NCI-H2171 treated with DMSO at 0.1 percent for 48 hours (cell line): ENCODE measurements around the gene TMEM69.
"Not testable (repeated sequence)": the region's sequence is repeated elsewhere in the genome, so short reads cannot be mapped to it uniquely, and the experiment has no call there.

Source experiments
- DNase-seq: peaks from one replicate; lab custom pipeline; 2025; lab: John Stamatoyannopoulos, UW

Gene TMEM69, protein sequence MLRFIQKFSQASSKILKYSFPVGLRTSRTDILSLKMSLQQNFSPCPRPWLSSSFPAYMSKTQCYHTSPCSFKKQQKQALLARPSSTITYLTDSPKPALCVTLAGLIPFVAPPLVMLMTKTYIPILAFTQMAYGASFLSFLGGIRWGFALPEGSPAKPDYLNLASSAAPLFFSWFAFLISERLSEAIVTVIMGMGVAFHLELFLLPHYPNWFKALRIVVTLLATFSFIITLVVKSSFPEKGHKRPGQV

DNA sequence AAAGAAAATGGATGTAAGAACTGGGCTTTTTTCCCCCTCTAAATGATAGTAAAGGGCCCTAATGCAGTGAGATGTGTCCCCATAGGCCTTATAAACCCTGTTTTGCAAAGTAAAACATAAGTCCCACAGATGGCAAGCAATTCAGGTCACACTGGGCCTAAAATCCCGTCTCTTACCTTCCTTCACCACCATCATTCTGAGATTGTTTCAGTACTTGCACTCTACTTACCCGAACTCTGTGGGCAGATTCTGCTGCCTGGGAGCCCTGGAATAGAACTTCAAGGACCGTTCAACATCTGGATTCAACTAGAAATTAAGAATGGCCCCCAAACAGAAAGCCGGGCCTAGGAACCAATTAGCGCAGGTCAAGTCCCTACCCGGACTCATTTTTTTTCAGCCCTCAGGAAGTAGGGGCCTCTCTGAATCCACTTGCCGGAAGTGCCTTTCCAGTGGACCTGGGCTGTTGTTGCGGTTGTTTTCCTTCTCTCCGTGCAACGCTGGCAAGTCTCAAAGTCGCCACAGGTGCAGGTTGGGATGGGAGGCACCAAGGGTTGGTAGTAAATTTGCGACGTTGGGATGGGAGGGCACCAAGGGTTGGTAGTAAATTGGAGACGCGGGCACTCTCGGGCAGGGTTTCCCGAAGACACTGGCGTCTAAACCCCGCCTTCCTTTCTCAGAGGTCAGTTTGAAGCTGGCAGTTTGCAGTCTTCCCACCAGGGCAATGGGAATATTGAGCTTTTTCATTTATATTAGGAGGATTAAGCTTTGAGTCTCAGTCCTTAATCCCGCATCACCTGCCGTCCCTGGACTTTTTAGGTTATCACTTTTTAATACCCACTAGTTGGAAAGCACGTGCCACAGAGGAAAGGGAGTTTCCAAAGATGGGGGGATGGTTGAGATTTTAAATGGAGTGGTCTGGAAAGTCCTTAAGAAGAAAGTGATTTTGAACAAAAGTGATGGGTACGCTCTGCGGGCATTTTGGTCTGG is at the start of gene TMEM69:
Gene TMEM69, plus strand, starts transcription at position 428 of the 987 bp plus-strand sequence. CDS start 2,888 bp downstream, outside the sequence.
- DNase-seq: peak; percentile 92

DNA sequence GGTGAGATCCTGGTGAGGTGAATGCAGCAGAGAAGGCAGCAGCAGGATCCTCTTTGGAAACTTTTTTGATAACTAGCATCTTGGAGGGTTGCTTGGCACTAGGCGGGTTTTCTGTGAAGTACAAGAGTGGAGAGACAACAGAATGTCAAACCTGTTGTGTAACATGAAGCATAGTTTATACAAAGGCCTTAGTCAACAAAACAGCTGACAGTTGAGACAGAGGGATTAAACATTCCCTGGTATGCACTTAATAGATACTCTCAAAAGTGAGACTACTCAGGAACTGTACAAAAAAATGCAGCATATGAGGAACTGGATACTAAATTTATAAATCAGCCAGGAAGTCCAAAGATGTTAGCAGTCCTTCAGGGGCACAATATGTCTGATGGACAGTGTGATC is 47.7 kb upstream of the TMEM69 start:
- no peak for DNase-seq

DNA sequence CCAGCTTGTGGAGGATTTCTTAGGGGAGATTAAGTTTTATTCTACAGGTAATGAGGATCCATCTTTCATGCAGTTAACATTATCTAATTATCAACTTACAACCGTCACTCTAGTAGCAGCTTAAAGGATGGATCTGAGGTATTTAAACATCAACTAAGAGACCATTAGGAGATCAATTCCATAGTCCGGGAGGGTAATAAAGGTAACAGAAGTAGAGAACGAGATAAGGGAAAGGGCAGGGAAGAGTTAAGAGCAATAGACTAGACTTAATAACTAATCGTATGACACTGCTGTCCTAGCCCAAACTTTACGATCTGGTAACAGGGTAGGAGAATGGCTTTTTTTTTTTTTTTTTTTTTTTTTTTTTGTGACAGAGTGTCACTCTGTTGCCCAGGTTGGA is 44.7 kb upstream of the TMEM69 start:
- DNase-seq: no peak

DNA sequence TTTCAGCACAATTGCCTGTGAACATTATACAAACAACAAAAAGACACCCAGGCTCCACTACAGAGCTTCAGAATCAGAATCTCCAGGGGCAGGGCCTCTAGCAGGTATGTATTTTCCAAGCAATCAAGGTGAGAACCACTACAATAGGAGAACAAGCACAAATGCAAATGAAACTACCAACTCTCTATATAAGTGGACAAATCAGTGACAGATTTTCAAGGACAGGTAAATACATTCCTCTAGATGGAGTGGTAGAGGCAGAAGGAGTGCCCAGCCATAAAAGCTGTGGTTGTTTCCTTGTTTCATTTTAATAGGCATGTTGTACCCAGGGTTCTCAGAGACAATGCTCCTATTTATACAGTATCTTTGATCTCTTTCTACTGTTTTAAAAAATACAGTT is 44.0 kb upstream of the TMEM69 start:
- no peak for DNase-seq

DNA sequence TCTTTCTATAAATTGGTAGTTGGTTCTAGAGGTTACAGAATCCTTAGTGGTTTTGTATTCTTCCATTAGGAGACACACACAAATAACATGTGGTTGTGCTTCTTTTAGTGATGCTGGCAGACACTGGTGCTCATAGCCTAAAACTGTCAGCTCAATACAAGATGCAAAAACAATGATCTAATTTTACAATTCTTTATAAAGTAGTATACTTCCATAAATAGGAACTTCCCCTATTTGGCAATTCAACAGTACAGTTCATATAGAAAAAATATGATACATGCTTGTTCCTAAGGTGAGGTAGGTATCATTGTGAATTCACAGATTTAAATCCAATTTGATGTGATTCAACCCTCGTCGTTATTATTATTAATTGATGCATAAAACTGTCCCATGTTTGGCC is 43.3 kb upstream of the TMEM69 start:
- DNase-seq: no peak

DNA sequence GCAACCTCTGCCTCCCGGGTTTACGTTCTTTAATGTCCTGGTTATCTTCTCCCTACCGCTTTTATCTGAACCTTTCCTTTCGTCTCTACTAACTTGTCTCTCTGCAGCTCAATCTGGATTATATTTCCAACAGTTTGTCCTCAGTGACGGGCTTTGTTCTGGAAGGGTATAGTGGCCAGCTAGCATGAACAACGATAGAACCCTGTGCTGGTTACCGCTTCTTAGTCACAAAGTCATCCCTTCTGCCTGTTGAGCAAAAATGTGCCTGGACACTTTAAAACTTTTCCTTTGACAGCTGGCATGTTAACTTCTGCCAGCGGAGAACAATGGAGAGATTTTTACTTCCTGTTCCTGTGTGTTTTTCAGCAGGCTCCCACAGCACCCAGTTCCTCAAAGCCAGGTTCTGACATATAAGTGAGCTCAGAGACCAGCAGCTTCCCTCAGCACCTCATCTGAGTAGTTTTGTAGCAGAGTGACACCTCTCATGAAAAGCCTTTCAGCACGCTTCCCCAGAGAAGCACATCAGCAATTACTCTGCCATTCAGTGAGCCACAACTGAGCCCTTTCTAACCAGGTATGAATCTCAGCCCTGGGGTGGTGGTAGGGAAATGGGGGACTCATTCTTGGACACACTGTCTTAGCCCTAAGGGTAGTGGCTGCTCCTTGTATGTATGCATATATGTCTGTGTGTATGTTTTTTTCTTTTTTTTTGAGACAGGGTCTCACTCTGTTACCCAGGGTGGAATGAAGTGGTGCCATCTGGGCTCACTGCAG is 40.5 kb upstream of the TMEM69 start:
- no peak for DNase-seq

DNA sequence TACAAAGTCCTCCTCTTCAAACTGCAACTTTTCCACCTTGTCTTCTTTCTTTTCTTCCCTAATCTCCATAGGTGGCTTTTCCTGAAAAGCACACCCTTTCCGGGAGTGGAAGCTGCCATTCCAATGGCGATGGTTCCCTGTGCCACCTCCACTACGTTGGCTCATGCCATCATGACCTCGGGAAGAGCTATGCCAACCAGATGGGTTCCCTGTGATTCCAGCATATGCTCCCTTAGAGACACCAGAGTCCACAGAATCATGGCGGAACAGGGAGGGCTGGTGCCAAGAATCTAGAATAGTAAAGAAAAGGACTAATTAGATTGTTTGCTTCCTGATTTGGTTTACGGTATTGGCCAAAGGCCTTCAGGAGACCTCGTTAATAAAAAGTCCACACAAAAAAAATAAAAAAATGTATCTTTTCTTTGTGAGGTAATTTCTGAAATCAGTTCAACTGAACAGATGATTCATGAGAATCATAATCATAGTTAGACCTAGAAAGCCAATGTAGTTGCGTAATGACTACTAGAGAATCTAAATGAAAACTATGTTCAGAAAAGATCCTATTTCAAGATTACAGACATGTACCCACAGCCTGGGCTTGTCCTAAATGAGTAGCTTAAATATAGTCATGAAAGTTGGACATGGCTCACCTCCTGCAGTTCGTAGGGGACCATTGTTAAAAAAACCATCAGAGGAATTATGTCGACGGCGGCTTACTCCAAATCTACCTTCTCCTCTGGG is 33.3 kb upstream of the TMEM69 start:
- DNase-seq: no peak

DNA sequence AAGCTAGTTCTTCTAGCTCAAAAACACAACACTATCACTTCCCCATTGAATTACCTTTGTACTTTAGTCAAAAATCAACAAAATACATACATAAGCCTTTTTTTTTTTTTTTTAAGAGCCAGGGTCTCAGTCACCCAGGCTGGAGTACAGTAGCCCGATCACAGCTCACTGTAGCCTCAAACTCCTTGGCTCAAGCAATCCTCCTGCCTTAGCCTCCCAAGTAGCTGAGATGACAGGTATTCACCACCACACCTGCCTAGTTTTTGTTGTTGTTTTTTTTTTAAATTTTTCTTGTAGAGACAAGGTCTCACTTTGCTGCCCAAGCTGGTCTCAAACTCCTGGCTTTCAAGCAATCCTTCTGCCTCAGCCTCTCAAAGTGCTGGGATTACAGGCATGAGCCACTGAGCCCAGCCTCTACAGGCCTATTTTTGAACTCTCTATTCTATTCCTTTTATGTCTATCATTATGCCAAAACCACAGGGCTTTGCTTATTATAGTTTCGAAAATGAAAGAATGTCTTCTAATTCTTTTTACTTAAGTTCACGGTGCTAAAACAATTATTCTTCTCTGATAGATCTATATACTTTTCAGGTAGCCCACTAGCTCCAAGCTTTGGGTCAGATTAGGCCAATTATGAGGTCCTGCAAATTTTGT is 31.3 kb upstream of the TMEM69 start:
- no peak for DNase-seq

DNA sequence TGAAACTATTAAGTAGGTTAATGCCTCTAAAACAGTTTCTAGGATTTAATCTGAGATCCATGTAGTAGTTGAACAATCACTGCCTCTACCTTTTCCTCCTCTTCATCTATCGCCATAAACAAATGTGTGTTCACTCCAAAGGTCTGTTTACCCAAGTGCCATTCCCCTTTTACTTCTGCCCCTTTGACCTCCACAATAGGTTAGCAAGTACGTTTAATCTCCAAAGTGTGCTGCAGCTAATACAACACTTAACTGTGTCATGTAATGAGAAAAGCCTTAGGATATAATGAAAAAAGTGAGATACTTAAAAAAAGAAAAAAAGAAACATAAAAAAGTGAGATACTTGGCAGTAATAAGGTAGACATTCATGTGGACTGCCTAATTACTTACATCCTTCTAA is 29.8 kb upstream of the TMEM69 start:
- no peak for DNase-seq

DNA sequence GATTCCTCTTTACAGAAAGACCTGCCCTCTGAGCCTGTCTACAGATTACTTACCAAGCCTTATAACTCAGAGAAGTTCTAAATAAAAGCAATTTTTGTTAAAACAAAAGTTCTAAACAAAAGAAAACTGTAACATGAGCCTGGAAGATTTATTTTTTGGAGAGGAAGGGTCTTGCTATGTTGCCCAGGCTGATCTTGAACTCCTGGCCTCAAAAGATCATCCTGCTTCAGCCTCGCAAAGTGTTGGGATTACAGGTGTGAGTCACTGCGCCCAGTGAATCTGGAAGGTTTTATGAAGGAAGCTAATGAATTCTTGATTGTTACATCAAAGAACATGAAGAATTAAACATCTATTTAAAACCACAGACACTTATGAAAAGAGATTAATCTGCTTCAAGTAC is 28.8 kb upstream of the TMEM69 start:
- no peak for DNase-seq

DNA sequence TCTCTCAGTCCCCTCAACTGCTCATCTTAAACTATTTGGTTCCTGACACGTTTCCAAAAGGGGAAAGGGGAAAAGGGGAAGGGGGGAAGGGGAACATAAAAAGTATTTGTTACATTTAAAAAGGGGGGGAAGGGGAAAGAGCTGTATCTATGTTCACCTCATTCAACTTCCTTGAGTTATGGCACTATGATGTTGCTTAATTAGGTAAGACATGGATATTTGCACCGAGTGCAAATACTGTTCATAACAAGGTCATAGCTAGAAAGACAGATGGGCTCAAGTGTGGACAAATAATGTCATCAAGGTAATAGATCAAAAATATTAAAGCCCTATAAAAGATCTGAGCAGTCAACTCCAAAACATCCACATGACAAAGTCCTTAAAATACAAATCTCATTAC is 27.6 kb upstream of the TMEM69 start:
- DNase-seq: no peak

DNA sequence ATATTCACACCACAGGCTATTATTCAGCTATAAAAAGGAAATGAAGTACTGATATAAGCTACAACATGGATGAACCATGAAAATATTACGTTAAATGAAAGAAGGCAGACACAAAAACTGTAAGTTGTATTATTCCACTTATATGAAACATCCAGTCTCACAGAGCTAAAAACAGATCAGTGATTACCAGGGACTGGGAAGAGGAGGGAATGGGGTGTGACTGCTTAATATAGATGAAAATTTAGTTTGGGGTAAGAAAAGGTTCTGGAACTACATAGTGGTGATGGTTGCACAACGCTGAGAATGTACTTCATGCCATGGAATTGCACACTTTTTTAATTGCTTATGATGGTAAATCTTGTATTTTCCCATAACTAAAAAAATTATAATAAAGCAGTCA is 21.1 kb upstream of the TMEM69 start:
- no peak for DNase-seq

DNA sequence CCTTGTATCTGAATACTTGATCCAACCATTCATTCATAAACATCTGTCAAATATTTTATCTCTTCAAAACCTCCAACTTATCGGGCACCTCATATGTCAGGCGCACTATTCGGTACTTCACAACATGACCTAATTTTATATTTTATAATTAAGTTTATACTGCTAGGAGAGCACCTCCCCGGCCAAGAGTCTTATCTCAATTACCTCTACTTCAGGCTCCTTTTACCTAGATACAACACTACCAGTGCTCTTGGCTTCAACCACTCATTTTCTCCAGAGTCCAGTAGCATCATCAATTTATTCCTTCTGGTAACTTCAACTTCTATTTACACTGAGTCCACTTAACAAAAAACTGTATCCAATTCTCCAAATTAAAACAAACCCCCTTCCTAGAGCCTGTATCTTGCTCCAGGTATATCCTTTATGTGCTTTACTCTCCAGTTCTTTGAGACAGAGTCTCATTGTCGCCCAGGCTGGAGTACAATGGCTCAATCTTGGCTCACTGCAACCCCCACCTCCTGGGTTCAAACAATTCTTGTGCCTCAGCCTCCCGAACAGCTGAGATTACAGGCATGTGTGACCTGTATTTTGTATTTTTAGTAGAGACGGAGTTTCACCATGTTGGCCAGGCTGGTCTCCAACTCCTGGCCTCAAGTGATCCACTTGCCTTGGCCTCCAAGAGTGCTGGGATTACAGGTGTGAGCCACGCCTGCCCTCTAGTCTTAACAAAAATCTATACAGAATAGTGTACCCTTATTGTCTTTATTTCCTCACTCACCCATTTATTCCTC is 20.5 kb upstream of the TMEM69 start:
- DNase-seq: no peak

DNA sequence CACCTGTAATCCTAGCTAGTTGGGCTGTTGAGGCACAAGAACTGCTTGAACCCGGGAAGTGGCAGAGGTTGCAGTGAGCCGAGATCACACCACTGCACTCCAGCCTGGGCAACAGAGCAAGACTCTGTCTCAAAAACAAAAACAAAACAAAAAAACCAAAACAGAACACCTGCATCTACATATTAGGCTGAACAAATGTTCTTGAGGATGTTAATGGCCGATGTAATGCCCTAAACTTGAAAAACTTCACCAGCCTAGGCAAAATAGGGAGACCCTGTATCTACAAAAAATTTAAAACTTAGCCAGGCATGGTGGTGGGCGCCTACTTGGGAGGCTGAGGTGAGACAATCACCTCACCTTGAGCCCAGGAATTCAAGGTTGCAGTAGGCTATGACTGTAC is 19.5 kb upstream of the TMEM69 start:
- DNase-seq: no peak

DNA sequence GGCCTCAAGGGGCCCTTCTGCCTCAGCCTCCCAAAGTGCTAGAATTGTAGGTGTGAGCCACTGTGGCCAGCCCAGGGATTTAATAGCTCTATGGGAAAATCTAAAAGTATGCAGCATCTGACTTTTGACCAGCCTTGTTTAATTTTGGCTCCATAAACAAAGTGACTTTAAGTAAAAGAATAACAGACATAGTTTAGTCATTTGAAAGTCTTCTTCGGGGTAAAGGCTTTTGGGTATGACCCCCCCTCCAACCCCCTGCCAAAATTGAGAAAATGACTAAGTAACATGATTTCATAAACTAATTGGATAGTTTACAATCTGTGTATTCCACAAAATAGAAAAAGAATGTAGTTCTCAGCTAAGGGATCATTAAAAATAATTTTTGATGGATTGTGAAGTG is 18.6 kb upstream of the TMEM69 start:
- no peak for DNase-seq

DNA sequence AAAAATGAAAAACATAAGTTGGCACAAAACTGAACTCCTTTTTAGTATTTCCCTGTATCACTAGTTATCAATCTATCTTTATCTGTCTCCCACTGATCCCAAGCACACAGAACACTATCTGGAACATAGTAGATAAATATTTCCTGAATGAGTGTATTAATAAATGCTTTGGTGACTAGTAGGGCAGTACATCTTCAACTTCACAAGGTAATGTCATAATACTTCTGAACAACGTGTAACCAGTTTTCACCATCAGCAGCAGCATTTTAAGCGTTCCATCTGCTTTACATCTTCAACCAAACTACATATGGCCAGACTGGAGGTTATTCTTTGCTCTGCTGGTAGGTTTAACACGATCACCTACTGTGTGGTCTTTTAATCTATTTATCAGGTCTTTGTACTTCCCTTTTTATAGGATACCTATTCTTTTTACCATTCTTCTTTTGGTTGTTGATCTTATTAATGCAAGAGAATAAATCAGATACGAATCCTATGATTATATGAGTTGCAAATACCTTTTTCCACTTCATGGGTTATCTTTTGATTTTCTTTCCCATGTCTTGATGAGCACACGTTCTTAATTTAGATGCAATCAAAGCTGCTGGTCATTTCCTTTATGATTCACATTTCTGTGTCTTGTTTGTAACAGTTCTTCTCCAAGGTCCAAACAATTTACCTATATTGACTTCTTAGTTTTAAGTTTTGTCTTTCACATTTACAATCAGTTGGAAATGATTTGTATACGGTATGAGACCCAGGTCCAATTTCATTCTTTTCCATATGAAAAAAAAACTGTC is 17.9 kb upstream of the TMEM69 start:
- DNase-seq: no peak

DNA sequence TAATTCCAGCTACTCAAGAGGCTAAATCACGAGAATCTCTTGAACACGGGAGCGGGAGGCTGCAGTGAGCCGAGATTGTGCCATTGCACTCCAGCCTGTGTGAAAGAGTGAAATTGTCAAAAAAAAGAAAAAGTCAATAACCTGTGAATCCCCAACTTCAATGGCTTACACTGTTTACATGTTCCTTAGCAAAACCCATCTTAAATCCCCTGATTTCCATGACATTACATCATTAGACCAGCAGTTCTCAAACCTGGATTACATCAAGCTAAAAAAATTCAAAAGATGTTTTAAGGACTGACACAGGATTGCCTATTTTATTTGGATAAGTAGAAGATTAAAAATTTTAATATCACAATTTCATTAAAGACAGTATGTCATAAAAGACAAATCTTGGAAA is 14.0 kb upstream of the TMEM69 start:
- DNase-seq: no peak

DNA sequence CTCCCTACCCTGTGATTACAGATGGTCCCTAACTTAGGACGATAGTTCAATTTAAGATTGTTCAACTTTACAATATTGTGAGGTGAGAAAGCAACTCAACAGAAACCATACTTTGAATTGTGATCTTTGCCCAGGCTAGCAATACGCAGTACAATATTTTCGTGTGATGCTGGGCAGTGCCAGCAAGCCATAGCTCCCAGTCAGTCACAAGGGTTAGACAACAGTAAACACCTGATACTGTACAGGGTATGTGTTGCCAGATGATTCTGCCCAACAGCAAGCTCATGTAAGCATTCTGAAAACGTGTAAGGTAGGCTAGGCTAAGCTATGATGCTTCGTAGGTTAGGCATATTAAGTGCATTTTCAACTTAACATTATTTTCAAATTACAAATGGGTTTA is 13.5 kb upstream of the TMEM69 start:
- DNase-seq: no peak

DNA sequence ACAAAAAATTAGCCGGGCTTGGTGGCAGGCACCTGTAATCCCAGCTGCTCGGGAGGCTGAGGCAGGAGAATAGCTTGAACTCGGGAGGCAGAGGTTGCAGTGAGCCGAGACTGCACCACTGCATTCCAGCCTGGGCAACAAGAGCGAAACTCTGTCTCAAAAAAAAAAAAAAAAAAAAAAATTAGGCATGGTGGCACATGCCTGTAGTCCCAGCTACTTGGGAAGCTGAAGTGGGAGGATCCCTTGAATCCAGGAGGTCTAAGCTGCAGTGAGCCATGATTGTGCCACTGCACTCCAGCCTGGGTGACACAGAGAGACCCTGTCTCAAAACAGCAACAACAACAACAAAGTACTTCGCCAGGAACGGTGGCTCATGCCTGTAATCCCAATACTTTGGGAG is 11.4 kb upstream of the TMEM69 start:
- DNase-seq: not testable (repeated sequence)
